HG02623 (cell line): ENCODE data around the gene EFS.

Experiments used
- ATAC-seq: cut with Tn5 transposase; IDR thresholded peaks from one replicate; pipeline ENCODE4 v1.9.1; 2021; ENCODE audit warnings: moderate library complexity; ENCODE audit not compliant: unreplicated experiment

Gene EFS

GRCh38 chr14:23307687-23308644, 57.0 kb downstream of the EFS start:
- no peak for ATAC-seq

GRCh38 chr14:23307146-23307530, 57.8 kb downstream of the EFS start:
- no peak for ATAC-seq

- no peak for ATAC-seq
Measured at GRCh38 chr14:23306412-23307145, 58.4 kb downstream of the EFS start, which contains the start of gene BCL2L2. TSS of gene BCL2L2 (plus strand) at chr14:23306833. CDS start at chr14:23307768, 935 bp downstream.
